HL-60 (cell line): ENCODE results near the gene DIDO1.

Experiments used
- TF ChIP-seq, protein P1 (sequence below): IDR thresholded peaks from 2 replicates; pipeline ENCODE4 v1.6.1; 2012; ENCODE audit warnings: low read depth; ENCODE audit not compliant: insufficient replicate concordance
- TF ChIP-seq, protein P2 (sequence below): IDR thresholded peaks from one replicate; pipeline ENCODE4 v1.5.1; 2011; ENCODE audit warnings: low read length, control low read depth, inconsistent platforms; ENCODE audit not compliant: insufficient read depth

DNA sequence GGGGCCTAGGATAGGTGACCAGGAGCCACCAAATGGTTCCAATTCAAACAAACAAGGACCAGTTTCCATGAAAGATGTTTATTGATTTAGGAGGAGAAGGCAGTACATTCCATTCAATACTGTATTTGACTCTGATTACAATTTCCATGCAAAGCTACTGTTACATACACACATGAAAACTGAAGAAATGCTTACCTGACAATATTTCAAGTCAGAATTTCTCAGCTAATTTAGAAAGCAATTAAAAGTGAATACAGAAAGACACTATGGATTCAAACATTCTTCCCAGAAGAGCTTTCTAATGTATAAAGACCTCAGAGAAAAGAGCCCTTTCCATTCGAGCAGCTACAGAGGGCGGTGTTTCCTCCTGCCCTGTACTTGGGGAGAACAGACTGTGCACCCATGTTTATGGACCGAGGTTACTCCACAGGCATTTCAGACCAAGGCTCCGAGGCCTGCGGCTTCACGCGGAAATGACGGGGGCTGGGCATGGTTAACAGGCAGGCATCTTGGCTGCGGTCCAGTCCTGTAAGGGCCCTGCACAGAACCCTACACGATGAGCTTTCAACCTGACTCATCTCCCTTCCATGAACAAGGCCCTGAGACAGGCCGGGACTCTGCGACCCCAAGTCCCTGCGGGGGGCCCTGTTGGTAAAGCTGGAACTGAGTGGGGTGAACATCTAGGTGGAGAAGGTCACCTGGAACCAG is 39.0 kb downstream of the DIDO1 start:
- TF ChIP-seq, protein P1, sequence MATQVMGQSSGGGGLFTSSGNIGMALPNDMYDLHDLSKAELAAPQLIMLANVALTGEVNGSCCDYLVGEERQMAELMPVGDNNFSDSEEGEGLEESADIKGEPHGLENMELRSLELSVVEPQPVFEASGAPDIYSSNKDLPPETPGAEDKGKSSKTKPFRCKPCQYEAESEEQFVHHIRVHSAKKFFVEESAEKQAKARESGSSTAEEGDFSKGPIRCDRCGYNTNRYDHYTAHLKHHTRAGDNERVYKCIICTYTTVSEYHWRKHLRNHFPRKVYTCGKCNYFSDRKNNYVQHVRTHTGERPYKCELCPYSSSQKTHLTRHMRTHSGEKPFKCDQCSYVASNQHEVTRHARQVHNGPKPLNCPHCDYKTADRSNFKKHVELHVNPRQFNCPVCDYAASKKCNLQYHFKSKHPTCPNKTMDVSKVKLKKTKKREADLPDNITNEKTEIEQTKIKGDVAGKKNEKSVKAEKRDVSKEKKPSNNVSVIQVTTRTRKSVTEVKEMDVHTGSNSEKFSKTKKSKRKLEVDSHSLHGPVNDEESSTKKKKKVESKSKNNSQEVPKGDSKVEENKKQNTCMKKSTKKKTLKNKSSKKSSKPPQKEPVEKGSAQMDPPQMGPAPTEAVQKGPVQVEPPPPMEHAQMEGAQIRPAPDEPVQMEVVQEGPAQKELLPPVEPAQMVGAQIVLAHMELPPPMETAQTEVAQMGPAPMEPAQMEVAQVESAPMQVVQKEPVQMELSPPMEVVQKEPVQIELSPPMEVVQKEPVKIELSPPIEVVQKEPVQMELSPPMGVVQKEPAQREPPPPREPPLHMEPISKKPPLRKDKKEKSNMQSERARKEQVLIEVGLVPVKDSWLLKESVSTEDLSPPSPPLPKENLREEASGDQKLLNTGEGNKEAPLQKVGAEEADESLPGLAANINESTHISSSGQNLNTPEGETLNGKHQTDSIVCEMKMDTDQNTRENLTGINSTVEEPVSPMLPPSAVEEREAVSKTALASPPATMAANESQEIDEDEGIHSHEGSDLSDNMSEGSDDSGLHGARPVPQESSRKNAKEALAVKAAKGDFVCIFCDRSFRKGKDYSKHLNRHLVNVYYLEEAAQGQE = no peak
- TF ChIP-seq, protein P2, sequence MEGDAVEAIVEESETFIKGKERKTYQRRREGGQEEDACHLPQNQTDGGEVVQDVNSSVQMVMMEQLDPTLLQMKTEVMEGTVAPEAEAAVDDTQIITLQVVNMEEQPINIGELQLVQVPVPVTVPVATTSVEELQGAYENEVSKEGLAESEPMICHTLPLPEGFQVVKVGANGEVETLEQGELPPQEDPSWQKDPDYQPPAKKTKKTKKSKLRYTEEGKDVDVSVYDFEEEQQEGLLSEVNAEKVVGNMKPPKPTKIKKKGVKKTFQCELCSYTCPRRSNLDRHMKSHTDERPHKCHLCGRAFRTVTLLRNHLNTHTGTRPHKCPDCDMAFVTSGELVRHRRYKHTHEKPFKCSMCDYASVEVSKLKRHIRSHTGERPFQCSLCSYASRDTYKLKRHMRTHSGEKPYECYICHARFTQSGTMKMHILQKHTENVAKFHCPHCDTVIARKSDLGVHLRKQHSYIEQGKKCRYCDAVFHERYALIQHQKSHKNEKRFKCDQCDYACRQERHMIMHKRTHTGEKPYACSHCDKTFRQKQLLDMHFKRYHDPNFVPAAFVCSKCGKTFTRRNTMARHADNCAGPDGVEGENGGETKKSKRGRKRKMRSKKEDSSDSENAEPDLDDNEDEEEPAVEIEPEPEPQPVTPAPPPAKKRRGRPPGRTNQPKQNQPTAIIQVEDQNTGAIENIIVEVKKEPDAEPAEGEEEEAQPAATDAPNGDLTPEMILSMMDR = no peak
